Measurements from ENCODE around the gene SAMD10.
"Not testable (repeated sequence)": the region's sequence is repeated elsewhere in the genome, so short reads cannot be mapped to it uniquely, and the experiment has no call there.

The SAMD10 gene

DNA sequence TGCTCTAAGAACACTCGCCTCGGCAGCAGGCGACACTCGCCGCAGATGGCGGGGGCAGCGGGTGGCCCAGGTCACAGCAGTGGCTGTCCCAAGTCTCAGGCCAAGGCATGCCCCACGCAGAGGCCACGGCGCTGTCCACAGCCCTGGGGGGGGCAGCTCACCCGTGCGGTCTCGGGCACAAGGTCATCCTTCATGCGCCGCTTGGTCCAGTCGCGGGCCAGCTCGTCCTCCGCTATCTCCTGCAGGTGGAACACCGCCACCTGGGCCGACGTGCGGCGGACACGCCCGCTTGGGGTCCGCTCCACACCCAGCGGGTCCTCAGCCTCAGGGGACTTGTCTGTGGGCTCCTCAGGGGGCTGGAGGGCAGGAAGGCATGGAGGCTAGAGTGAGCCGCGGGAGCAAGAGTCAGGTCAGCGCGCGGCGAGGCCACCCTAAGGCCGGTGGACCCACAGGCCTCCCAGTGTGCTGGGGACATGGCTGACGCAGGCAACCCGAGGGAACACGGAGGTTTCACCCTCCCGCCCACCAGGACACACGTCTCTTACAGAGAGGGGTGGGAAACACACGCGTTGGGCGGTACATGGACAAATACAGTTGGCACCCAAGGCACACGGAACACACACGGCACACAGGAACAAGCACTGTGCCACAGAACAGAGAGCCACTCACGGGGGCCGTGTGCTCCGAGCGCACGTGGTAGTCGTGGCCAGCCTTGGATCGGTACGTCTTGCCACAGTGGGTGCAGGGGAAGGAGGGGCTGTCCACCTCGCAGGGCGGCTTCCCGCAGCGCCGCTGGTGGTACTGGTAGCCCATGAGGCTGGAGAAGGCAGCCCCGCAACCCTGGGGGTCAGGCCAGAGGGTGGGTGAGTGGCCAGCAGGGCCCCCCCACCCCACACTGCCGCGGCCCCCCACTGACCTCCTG is 16.8 kb downstream of the SAMD10 start:
- H3F3A ChIP-seq (ENCODE audit: insufficient read depth, low read length): no peaks in the 10 kb centered on the region
- no peaks in the 10 kb centered on the region for H3K9me2 ChIP-seq (ENCODE audit: low read depth, low read length)
- H3K27me3 ChIP-seq (ENCODE audit: insufficient read depth, low read length): no peaks in the 10 kb centered on the region
- H3K27ac ChIP-seq (ENCODE audit: low read depth, low read length, poor library complexity, severe bottlenecking): no peak overlapping the region
- H3K36me3 ChIP-seq (ENCODE audit: insufficient read depth, low read length): peaks cover 71% of the 10 kb centered on the region
- H3K79me2 ChIP-seq (ENCODE audit: insufficient read depth, low read length): no peaks in the 10 kb centered on the region
- peaks cover 7% of the 10 kb centered on the region for H3K4me1 ChIP-seq (ENCODE audit: insufficient read depth, low read length, severe bottlenecking)
- TF ChIP-seq, protein P1, sequence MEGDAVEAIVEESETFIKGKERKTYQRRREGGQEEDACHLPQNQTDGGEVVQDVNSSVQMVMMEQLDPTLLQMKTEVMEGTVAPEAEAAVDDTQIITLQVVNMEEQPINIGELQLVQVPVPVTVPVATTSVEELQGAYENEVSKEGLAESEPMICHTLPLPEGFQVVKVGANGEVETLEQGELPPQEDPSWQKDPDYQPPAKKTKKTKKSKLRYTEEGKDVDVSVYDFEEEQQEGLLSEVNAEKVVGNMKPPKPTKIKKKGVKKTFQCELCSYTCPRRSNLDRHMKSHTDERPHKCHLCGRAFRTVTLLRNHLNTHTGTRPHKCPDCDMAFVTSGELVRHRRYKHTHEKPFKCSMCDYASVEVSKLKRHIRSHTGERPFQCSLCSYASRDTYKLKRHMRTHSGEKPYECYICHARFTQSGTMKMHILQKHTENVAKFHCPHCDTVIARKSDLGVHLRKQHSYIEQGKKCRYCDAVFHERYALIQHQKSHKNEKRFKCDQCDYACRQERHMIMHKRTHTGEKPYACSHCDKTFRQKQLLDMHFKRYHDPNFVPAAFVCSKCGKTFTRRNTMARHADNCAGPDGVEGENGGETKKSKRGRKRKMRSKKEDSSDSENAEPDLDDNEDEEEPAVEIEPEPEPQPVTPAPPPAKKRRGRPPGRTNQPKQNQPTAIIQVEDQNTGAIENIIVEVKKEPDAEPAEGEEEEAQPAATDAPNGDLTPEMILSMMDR (IDR thresholded peaks at IDR 0.05; ENCODE audit: low read length): no peak
- no peak for TF ChIP-seq EZH2 (IDR thresholded peaks at IDR 0.05; ENCODE audit: borderline replicate concordance, low read length)
- H3K4me2 ChIP-seq (ENCODE audit: low read length): no peak overlapping the region
- H3K4me3 ChIP-seq (ENCODE audit: low read depth, low read length, poor library complexity, severe bottlenecking): no peak overlapping the region
- H2AFZ ChIP-seq (ENCODE audit: low read length): no peak overlapping the region
- H4K20me1 ChIP-seq (ENCODE audit: insufficient read depth, low read length): no peaks in the 10 kb centered on the region
- no peak overlapping the region for H3K9ac ChIP-seq (ENCODE audit: low read length)
- H3K9me3 ChIP-seq (ENCODE audit: low read length): no peaks in the 10 kb centered on the region

DNA sequence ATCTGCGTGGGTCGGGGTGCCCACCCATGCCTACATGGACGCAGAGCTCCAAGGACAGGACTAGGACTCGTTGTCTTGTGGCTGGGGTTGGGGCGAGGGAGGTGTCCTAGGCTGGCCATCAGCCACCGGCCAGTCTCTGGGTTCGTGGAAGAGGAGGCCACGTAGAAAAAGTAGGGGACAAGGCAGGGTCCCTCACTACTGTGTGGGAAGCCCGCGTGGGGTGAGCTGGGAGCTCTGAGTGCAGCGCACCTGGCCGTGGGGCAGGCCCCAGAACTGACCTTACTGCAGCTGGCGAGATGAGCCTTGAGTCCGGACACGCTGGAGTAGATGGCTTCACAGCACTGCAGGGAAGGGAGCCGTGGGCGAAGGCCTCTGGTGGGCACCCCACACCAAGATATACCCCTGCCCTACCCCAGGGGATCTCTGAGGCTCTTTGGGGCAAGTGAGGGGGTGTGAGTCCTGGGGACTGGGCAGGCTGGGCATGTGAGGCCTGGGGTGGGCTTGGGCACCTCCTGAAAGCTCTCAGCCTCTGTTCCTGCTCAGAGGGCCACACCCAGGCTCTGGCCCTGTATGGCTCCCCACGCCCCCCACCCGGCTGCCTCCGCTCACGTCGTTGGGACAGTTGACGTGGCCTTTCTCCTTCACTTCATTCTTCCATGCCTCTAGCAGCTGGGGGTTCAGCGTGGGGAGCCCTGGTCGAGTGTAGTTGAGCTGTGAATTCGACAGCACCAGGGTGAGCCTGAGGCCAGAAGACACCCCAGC is 17.6 kb downstream of the SAMD10 start:
- H3K36me3 ChIP-seq (ENCODE audit: insufficient read depth, low read length): peaks cover 62% of the 10 kb centered on the region
- no peak for TF ChIP-seq EZH2 (IDR thresholded peaks at IDR 0.05; ENCODE audit: borderline replicate concordance, low read length)
- TF ChIP-seq, protein P1 (IDR thresholded peaks at IDR 0.05; ENCODE audit: low read length): no peak

DNA sequence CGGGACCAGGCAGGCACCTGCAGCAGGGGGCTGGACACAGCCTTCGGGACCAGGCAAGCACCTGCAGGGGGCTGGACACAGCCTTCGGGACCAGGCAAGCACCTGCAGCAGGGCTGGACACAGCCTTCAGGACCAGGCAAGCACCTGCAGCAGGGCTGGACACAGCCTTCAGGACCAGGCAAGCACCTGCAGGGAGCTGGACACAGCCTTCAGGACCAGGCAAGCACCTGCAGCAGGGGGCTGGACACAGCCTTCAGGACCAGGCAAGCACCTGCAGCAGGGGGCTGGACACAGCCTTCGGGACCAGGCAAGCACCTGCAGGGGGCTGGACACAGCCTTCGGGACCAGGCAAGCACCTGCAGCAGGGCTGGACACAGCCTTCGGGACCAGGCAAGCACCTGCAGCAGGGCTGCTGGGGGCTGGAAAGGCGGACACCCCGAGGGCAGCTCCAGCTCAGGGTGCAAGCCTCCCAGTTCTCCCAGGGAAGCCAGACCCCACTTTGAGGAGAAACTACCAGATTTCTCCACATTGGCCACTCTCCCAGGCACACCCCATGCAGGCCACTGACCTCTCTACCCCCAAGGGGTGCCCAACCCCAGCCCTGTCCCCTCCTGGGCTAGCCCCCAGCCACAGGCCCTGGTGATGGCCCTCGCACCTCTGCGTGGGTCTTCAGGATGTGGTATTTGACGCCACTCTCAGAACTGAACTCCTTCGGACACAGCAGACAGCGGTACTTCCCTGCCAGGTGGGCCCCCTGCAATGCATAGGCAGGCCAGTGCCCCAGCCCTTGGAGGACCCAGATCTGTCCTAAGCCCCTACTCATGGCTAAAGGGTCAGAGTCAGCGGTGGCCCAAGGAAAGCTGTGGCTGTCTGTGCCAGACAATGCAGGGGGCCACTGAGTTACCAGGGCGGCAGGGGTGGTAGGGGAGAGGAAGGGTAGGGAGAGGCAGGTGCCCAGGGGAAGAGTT is 18.5 kb downstream of the SAMD10 start:
- H2AFZ ChIP-seq (ENCODE audit: low read length); H3K4me2 ChIP-seq (ENCODE audit: low read length); H4K20me1 ChIP-seq (ENCODE audit: insufficient read depth, low read length); H3K4me3 ChIP-seq (ENCODE audit: low read depth, low read length, poor library complexity, severe bottlenecking); H3K9me2 ChIP-seq (ENCODE audit: low read depth, low read length); H3F3A ChIP-seq (ENCODE audit: insufficient read depth, low read length); H3K9ac ChIP-seq (ENCODE audit: low read length); H3K27ac ChIP-seq (ENCODE audit: low read depth, low read length, poor library complexity, severe bottlenecking); H3K27me3 ChIP-seq (ENCODE audit: insufficient read depth, low read length); H3K79me2 ChIP-seq (ENCODE audit: insufficient read depth, low read length); H3K9me3 ChIP-seq (ENCODE audit: low read length): not testable (repeated sequence)
- H3K4me1 ChIP-seq (ENCODE audit: insufficient read depth, low read length, severe bottlenecking): peaks cover 19% of the 10 kb centered on the region
- peaks cover 53% of the 10 kb centered on the region for H3K36me3 ChIP-seq (ENCODE audit: insufficient read depth, low read length)

More for the DNA sequence above, 17.6 kb downstream of the SAMD10 start:
- H3K4me3 ChIP-seq (ENCODE audit: low read depth, low read length, poor library complexity, severe bottlenecking): no peak overlapping the region
- no peaks in the 10 kb centered on the region for H3F3A ChIP-seq (ENCODE audit: insufficient read depth, low read length)
- no peaks in the 10 kb centered on the region for H3K79me2 ChIP-seq (ENCODE audit: insufficient read depth, low read length)
- no peak overlapping the region for H3K9ac ChIP-seq (ENCODE audit: low read length)
- no peaks in the 10 kb centered on the region for H3K27me3 ChIP-seq (ENCODE audit: insufficient read depth, low read length)
- H3K9me3 ChIP-seq (ENCODE audit: low read length): no peaks in the 10 kb centered on the region
- no peaks in the 10 kb centered on the region for H3K9me2 ChIP-seq (ENCODE audit: low read depth, low read length)
- H3K27ac ChIP-seq (ENCODE audit: low read depth, low read length, poor library complexity, severe bottlenecking): no peak overlapping the region
- no peak overlapping the region for H3K4me2 ChIP-seq (ENCODE audit: low read length)
- no peak overlapping the region for H2AFZ ChIP-seq (ENCODE audit: low read length)
- H4K20me1 ChIP-seq (ENCODE audit: insufficient read depth, low read length): no peaks in the 10 kb centered on the region
- peaks cover 15% of the 10 kb centered on the region for H3K4me1 ChIP-seq (ENCODE audit: insufficient read depth, low read length, severe bottlenecking)
